Kidney (tissue), 14 donors: ENCODE results near the gene ENAH. TPM values are rescaled to one million over a fixed set of nuclear protein-coding genes. Genes with fewer than 3 reads are reported as not detected.

Source experiments
- DNase-seq, 5 donors: peaks; one replicate each; pipeline ENCODE4 v3.0.0-alpha.2; 2013 to 2020
- FAIRE-seq: peaks from 2 replicates; lab custom pipeline; 2012; peaks lifted over from hg19 to GRCh38; lab: Jason Lieb, UNC
- H3K27ac ChIP-seq, 2 donors: one replicate each; pipeline ENCODE4 v1.7.0; 2013; ENCODE audit warnings: low read depth in 2 of 2, low read length in 2 of 2, inconsistent platforms in 1 of 2
- H3K27me3 ChIP-seq: one replicate; pipeline ENCODE4 v1.7.1; 2013; ENCODE audit warnings: low read length, inconsistent platforms; ENCODE audit not compliant: control insufficient read depth, insufficient read depth
- H3K36me3 ChIP-seq, 3 donors: one replicate each; pipeline versions ENCODE4 v1.7.0 to v1.7.1; 2013; ENCODE audit warnings: low read length in 3 of 3, control low read depth in 1 of 3, inconsistent platforms in 1 of 3; ENCODE audit not compliant: insufficient read depth in 3 of 3, control insufficient read depth in 2 of 3
- H3K4me1 ChIP-seq, 3 donors: one replicate each; pipeline versions ENCODE4 v1.7.0 to v1.7.1; 2013; ENCODE audit warnings: low read length in 3 of 3, inconsistent platforms in 1 of 3, low read depth in 1 of 3; ENCODE audit not compliant: control insufficient read depth in 2 of 3, insufficient read depth in 2 of 3
- H3K4me3 ChIP-seq, 3 donors: one replicate each; pipeline versions ENCODE4 v1.7.0 to v1.8.1; 2013; ENCODE audit warnings: low read length in 3 of 3, control low read depth in 1 of 3, inconsistent platforms in 1 of 3
- H3K9ac ChIP-seq, 3 donors: one replicate each; pipeline versions ENCODE4 v1.7.0 to v1.7.1; 2013; ENCODE audit warnings: low read length in 3 of 3, control low read depth in 1 of 3, inconsistent platforms in 1 of 3
- H3K9me3 ChIP-seq, 3 donors: one replicate each; pipeline versions ENCODE4 v1.7.0 to v1.7.1; 2013; ENCODE audit warnings: low read length in 3 of 3, control low read depth in 1 of 3, inconsistent platforms in 1 of 3; ENCODE audit not compliant: control insufficient read depth in 2 of 3, insufficient read depth in 1 of 3
- CTCF ChIP-seq: IDR thresholded peaks from 3 replicates; pipeline ENCODE4 v1.5.1; 2012; ENCODE audit warnings: mild to moderate bottlenecking, moderate library complexity, borderline replicate concordance; ENCODE audit not compliant: insufficient read depth; ENCODE audit errors: extremely low read depth
- intact Hi-C: fragments of 100-400 bp; cut with DNase I; formaldehyde crosslinking; loops from one replicate; pipeline ENCODE4 v1.11.1; 2022
- polyA plus RNA-seq: library from polyadenylated mRNA; stranded (reverse); fragments of 350-450 nt; fragmentation: Illumina TruSeq; extraction: RNeasy Lipid Tissue Mini Kit (QIAGEN cat#74804); gene quantifications from one replicate; pipeline ENCODE4 v1.2.3, GENCODE V29; 2014; ENCODE audit warnings: low read depth, low replicate concordance; ENCODE audit not compliant: insufficient read depth
- total RNA-seq: library from RNA; stranded (reverse); fragmentation: NEBNext Ultra II Directional; extraction: Animal tissue kit (Norgen Biotek cat#: 25700); gene quantifications from one replicate; pipeline ENCODE4 v1.2.1, GENCODE V29; 2021
- donor health status: control.
- donor health status: control.
- donor health status: control.
- donor health status: control.
- donor health status: control.
- donor health status: DM: yes; HTN: yes; CAD: no.
- donor health status: Normal renal cell carcinoma (clear cell type).

ENAH gene
- total and polyA plus RNA-seq, 2 donors from 2014 or later: 6.2 to 42.3 TPM

- H3K36me3 ChIP-seq: no peaks in the 10 kb centered on the region
- peaks cover 0 to 3% (median 3%) of the 10 kb centered on the region in 3 donors for H3K4me1 ChIP-seq
- intact Hi-C loops: no loop called here
- no peaks in the 10 kb centered on the region for H3K27me3 ChIP-seq
- no peak for DNase-seq
- H3K4me3 ChIP-seq: no peak overlapping the region
- FAIRE-seq: no peak
- TF ChIP-seq CTCF: no peak
- no peaks in the 10 kb centered on the region for H3K9me3 ChIP-seq
- H3K9ac ChIP-seq: no peak overlapping the region
- H3K27ac ChIP-seq: no peak overlapping the region
Observed at GRCh38 chr1:225650179-225650578, 2.7 kb downstream of the ENAH start.

- FAIRE-seq: no peak
- no peak overlapping the region for H3K27ac ChIP-seq
- intact Hi-C loops: no loop called here
- peak in 1 of 5 donors; percentile 39 for DNase-seq
- H3K4me1 ChIP-seq: no peaks in the 10 kb centered on the region
- no peaks in the 10 kb centered on the region for H3K27me3 ChIP-seq
- no peak overlapping the region for H3K4me3 ChIP-seq
- TF ChIP-seq CTCF: no peak
- H3K36me3 ChIP-seq: peaks cover 0 to 2% (median 0%) of the 10 kb centered on the region in 3 donors
- H3K9ac ChIP-seq: no peak overlapping the region
- H3K9me3 ChIP-seq: no peaks in the 10 kb centered on the region
Observed at GRCh38 chr1:225645194-225645895, 7.6 kb downstream of the ENAH start.

- intact Hi-C loops: no loop called here
- H3K9me3 ChIP-seq: no peaks in the 10 kb centered on the region
- no peaks in the 10 kb centered on the region for H3K4me1 ChIP-seq
- peaks cover 0 to 2% (median 0%) of the 10 kb centered on the region in 3 donors for H3K36me3 ChIP-seq
- no peak overlapping the region for H3K27ac ChIP-seq
- no peak for FAIRE-seq
- no peak for TF ChIP-seq CTCF
- no peaks in the 10 kb centered on the region for H3K27me3 ChIP-seq
- no peak for DNase-seq
- no peak overlapping the region for H3K4me3 ChIP-seq
- H3K9ac ChIP-seq: no peak overlapping the region
Observed at GRCh38 chr1:225644666-225645065, 8.3 kb downstream of the ENAH start.
